Sigmoid colon (tissue), 3 donors: ENCODE measurements around the gene HOXD13.

Experiments used
- CTCF ChIP-seq, 4 experiments: fragments of 450-650 bp in 3 of 4; fragments of 200-600 bp in 1 of 4; IDR thresholded peaks; one replicate each; pipeline ENCODE4 v1.5.1; 2016 to 2019; ENCODE audit warnings: antibody characterized with exemption in 4 of 4, mild to moderate bottlenecking in 3 of 4, moderate library complexity in 2 of 4
- POLR2A ChIP-seq, 2 donors: fragments of 450-650 bp; IDR thresholded peaks; one replicate each; pipeline ENCODE4 v1.6.1; 2016; ENCODE audit warnings: antibody characterized with exemption in 2 of 2, mild to moderate bottlenecking in 2 of 2, moderate library complexity in 2 of 2

- TF ChIP-seq CTCF (IDR thresholded peaks at IDR 0.05) (no peak), POLR2A (IDR thresholded peaks at IDR 0.05) (no peak)
These were observed 20.9 kb upstream of the HOXD13 start for GRCh38 chr2:176071330-176072291.
